DND-41 (cell line): ENCODE data around the gene ADAMTSL2.

Experiments
- EZH2 ChIP-seq: IDR thresholded peaks from 3 replicates; pipeline ENCODE4 v1.6.1; 2012; ENCODE audit warnings: borderline replicate concordance, low read depth, mild to moderate bottlenecking, moderate library complexity, low read length, inconsistent platforms; ENCODE audit not compliant: severe bottlenecking
- TF ChIP-seq, protein P1 (sequence below): IDR thresholded peaks from 2 replicates; pipeline ENCODE4 v1.5.1; 2012; ENCODE audit warnings: borderline replicate concordance, low read length, moderate library complexity, mild to moderate bottlenecking; ENCODE audit not compliant: poor library complexity, severe bottlenecking; ENCODE audit errors: extremely low read depth

GRCh38 chr9:133614056-133614455 lies 79.6 kb downstream of the ADAMTSL2 start:
- TF ChIP-seq, protein P1, sequence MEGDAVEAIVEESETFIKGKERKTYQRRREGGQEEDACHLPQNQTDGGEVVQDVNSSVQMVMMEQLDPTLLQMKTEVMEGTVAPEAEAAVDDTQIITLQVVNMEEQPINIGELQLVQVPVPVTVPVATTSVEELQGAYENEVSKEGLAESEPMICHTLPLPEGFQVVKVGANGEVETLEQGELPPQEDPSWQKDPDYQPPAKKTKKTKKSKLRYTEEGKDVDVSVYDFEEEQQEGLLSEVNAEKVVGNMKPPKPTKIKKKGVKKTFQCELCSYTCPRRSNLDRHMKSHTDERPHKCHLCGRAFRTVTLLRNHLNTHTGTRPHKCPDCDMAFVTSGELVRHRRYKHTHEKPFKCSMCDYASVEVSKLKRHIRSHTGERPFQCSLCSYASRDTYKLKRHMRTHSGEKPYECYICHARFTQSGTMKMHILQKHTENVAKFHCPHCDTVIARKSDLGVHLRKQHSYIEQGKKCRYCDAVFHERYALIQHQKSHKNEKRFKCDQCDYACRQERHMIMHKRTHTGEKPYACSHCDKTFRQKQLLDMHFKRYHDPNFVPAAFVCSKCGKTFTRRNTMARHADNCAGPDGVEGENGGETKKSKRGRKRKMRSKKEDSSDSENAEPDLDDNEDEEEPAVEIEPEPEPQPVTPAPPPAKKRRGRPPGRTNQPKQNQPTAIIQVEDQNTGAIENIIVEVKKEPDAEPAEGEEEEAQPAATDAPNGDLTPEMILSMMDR = no peak
- TF ChIP-seq EZH2 = no peak
